AG09309 (cell line): ENCODE results near the gene HOXC12.

Source experiments
- DNase-seq: peaks from one replicate; pipeline ENCODE4 v3.0.0-alpha.2; 2010; ENCODE audit warnings: low read depth
- H3K4me3 ChIP-seq: 2 replicates; pipeline ENCODE4 v1.5.1; 2011; ENCODE audit warnings: mild to moderate bottlenecking, low read depth, low read length, moderate library complexity; ENCODE audit not compliant: control insufficient read depth
- CTCF ChIP-seq: IDR thresholded peaks from 2 replicates; pipeline ENCODE4 v1.5.1; 2011; ENCODE audit warnings: mild to moderate bottlenecking, low read depth, low read length, inconsistent platforms; ENCODE audit not compliant: insufficient read depth, control insufficient read depth; ENCODE audit errors: missing control alignments

The HOXC12 gene

GRCh38 chr12:53954694-53955035 is at the start of gene HOXC12:
Gene HOXC12 (plus strand): TSS chr12:53954903. CDS start chr12:53954930, 27 bp downstream.
- H3K4me3 ChIP-seq: no peak within 1 kb of the TSS
- no peak for TF ChIP-seq CTCF
- no peak for DNase-seq

- DNase-seq: no peak
- TF ChIP-seq CTCF: no peak
- no peak overlapping the region for H3K4me3 ChIP-seq
These were observed 47.6 kb upstream of the HOXC12 start for GRCh38 chr12:53907103-53907502.

GRCh38 chr12:53916788-53917655 is 37.7 kb upstream of the HOXC12 start:
- no peak for TF ChIP-seq CTCF
- no peak overlapping the region for H3K4me3 ChIP-seq

GRCh38 chr12:53924521-53925405 is 29.9 kb upstream of the HOXC12 start:
- H3K4me3 ChIP-seq: no peak overlapping the region
- TF ChIP-seq CTCF: no peak
- DNase-seq: no peak

More at GRCh38 chr12:53916788-53917655, 37.7 kb upstream of the HOXC12 start:
- no peak for DNase-seq

- H3K4me3 ChIP-seq: no peak overlapping the region
- DNase-seq: no peak
- TF ChIP-seq CTCF: no peak
These were observed 27.3 kb upstream of the HOXC12 start for GRCh38 chr12:53927220-53928029.
